ENCODE data around the gene S1PR3. TPM values are rescaled to one million over a fixed set of nuclear protein-coding genes. Genes with fewer than 3 reads are reported as not detected.

S1PR3 gene
- total RNA-seq, 2 donors from 2014 or later, result 90.5 to 208 TPM

DNA sequence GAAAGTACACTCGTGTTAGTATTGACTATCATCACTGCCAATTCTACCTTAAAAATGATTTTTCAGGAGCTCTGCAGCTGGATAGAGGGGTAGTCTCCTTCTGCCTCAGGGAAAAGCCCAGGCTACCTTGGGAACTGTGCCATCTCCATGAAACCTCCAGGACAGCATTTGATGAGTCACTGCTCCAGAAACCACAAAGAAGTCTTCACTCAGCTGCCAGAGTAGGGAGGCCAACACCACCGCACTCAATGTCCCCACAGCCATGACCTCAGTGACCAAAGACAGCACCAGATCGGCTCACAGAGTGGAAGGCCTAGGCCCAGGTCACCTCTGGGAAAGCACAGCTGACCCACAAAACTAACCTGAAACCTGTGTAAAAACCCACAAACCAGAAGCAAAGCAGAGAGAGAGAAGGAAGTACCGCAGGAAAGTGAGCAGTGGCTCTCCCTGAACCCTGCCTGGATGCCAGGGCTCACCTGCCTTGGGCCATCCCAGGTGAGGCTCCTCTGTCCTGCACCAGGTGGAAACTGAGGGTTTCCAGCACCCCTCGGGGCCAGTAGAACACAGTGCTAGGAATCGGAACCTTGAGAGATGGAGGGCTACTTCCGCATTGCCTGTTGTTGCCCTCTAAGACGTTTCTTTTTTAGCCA lies 30.0 kb downstream of the S1PR3 start:
- DNase-seq (ENCODE audit: low spot score), result no peak
- intact Hi-C loops (cut with DNase I), result loop anchor here in 1 of 2 donors (10.0 kb wide), 1 partner anchor 154 kb away; the partner anchor contains the start of gene SHC3

DNA sequence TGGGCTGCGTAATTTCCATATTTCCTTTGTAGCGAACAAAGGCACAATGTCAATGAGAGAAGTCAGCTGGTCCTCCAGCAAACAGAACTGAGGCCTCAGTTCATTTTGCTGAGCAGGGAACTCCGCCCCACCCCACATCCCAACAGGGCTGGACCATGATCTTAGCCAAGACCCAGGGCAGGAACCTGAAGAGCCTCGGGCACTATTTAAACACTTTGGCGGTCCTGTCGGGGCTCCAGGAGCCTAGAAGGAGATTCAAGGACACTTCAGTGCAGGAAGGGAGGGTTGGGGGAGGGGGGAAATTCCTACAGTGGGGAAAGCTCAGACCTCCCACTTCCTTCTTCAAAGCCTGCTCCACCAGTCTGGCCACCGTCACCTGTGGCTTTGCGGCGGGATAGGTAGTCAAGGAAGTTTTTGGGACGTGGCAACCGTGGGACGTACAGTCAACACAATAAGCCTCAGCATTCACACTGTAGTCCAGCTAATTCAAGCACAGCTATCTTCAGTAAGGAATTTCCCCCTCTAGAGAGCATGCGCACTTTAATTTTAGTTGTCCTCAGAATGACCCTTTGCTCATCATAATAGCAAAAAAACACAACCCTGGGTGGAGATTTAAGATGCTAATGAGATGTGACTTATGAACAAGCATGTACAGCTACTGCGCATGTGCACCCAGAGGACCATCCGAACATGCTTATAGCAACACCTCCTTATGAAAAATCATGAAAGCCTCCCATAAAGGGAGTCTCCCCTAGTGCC lies 30.9 kb downstream of the S1PR3 start:
- DNase-seq (ENCODE audit: low spot score), result no peak
- intact Hi-C loops (cut with DNase I), result loop anchor here in 1 of 2 donors (10.0 kb wide), 1 partner anchor 153 kb away; the partner anchor contains the start of gene SHC3

DNA sequence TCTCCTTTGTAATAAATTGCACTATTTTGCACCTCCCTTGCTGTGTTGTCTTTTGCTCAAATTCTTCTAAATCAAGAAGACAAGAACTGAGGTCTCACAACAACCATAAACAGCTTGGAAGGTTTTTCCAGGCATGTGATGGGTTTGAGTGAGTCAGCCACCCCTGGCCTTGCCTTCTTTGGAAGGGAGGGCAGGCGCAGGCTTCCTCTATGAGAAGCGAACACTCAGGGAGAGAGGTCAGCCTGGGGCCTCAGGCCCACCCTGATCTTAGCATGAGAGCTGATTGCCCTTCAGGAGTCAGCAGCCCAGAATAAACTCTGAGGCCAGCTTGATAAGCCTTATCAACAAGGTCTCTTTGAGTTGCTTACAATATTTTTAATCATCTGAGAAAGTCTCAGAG lies 31.6 kb downstream of the S1PR3 start:
- DNase-seq (ENCODE audit: low spot score), result no peak
- intact Hi-C loops (cut with DNase I), result loop anchor here in 1 of 2 donors (10.0 kb wide), 1 partner anchor 152 kb away; the partner anchor contains the start of gene SHC3

DNA sequence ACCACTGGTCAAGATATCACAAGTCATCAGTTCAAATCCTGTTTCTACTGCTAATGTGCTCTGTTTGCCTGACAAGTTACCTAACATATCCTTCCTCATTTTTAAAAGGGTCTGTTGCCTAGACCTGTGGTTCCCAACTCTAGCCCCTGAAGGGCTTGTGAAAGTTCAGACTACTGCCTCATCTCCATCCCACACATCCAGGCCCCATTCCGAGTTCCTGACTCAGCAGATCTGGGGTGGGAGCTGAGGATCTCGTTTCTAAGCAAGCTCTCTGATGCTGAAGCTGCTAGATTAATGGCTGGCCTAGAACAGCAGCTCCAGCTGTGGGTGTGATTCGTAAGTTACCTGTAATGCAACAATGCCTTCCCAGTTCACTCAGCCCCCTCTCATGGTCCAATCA lies 32.5 kb downstream of the S1PR3 start:
- intact Hi-C loops (cut with DNase I), result loop anchor here in 1 of 2 donors (10.0 kb wide), 1 partner anchor 151 kb away; the partner anchor contains the start of gene SHC3
- DNase-seq (ENCODE audit: low spot score), result no peak

DNA sequence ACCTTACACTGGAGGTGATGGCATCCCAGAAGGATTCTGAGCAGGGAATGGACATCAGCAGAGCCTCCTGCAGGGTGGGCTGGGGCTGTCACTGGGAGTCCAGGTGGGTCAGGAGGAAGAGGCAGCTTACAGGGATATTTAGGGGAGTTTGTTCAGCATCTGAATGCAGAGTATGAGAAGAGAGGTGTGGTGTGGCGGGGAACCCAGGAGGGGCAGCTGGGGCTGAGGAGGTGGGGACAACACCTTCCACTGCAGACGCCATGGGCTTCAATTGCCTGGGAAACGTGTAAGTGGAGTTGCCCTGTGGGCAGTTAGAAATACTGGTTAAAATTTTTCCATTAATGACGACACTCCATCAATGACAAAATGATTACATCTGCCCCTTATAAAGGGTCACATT lies 33.5 kb downstream of the S1PR3 start:
- DNase-seq (ENCODE audit: low spot score), result no peak
- intact Hi-C loops (cut with DNase I), result loop anchor here in 1 of 2 donors (10.0 kb wide), 1 partner anchor 150 kb away; the partner anchor contains the start of gene SHC3

- no peak for DNase-seq (ENCODE audit: low spot score)
Observed at GRCh38 chr9:89025553-89025952, 34.3 kb downstream of the S1PR3 start.

DNA sequence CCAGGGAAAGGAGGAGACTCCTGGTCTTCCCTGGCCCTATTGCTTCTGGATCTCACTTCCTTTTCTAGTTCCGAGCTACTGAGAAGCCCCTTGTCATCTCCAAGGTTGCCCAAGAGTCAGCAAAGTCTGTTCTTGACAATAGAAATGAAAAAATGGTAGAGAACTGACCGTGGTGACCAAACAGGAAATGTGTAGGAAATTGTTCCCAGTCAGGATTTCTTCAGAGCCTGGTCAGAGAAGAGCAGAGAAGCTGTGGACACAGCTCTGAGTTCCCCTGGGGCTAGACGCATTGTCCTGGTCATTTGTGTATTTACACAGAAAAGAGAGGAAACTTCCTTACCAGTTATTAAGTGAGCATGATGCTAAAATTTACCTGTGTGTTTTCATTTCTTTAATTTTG lies 35.6 kb downstream of the S1PR3 start:
- intact Hi-C loops (cut with DNase I), result loop anchor here in 1 of 2 donors (10.0 kb wide), 1 partner anchor 148 kb away; the partner anchor contains the start of gene SHC3
- DNase-seq (ENCODE audit: low spot score), result no peak

More at GRCh38 chr9:89025553-89025952, 34.3 kb downstream of the S1PR3 start:
- intact Hi-C loops (cut with DNase I), result loop anchor here in 1 of 2 donors (10.0 kb wide), 1 partner anchor 149 kb away; the partner anchor contains the start of gene SHC3

GRCh38 chr9:89029788-89030187 lies 38.5 kb downstream of the S1PR3 start:
- intact Hi-C loops (cut with DNase I), result loop anchor here in 1 of 2 donors (10.0 kb wide), 1 partner anchor 145 kb away; the partner anchor contains the start of gene SHC3
- DNase-seq (ENCODE audit: low spot score), result no peak

GRCh38 chr9:89032173-89032572 lies 40.9 kb downstream of the S1PR3 start:
- no peak for DNase-seq (ENCODE audit: low spot score)
- intact Hi-C loops (cut with DNase I), result no loop called here

GRCh38 chr9:89032661-89033060 lies 41.4 kb downstream of the S1PR3 start:
- no peak for DNase-seq (ENCODE audit: low spot score)
- intact Hi-C loops (cut with DNase I), result no loop called here

GRCh38 chr9:89036383-89036782 lies 45.1 kb downstream of the S1PR3 start:
- no peak for DNase-seq (ENCODE audit: low spot score)
- intact Hi-C loops (cut with DNase I), result no loop called here

- no peak for DNase-seq (ENCODE audit: low spot score)
- intact Hi-C loops (cut with DNase I), result no loop called here
Observed at GRCh38 chr9:89036891-89037290, 45.6 kb downstream of the S1PR3 start.

GRCh38 chr9:89037346-89037745 lies 46.1 kb downstream of the S1PR3 start:
- intact Hi-C loops (cut with DNase I), result no loop called here
- DNase-seq (ENCODE audit: low spot score), result no peak

- intact Hi-C loops (cut with DNase I), result no loop called here
Observed at GRCh38 chr9:89037891-89038290, 46.6 kb downstream of the S1PR3 start.

GRCh38 chr9:89038382-89039103 lies 47.3 kb downstream of the S1PR3 start:
- DNase-seq (ENCODE audit: low spot score), result no peak
- intact Hi-C loops (cut with DNase I), result no loop called here

More at GRCh38 chr9:89037891-89038290, 46.6 kb downstream of the S1PR3 start:
- DNase-seq (ENCODE audit: low spot score), result no peak

GRCh38 chr9:89039104-89039465 lies 47.8 kb downstream of the S1PR3 start:
- intact Hi-C loops (cut with DNase I), result no loop called here
- DNase-seq (ENCODE audit: low spot score), result no peak

- intact Hi-C loops (cut with DNase I), result no loop called here
Observed at GRCh38 chr9:89039664-89040063, 48.4 kb downstream of the S1PR3 start.

GRCh38 chr9:89042984-89043383 lies 51.7 kb downstream of the S1PR3 start:
- intact Hi-C loops (cut with DNase I), result no loop called here
- no peak for DNase-seq (ENCODE audit: low spot score)

More at GRCh38 chr9:89039664-89040063, 48.4 kb downstream of the S1PR3 start:
- no peak for DNase-seq (ENCODE audit: low spot score)

GRCh38 chr9:89044104-89044503 lies 52.8 kb downstream of the S1PR3 start:
- intact Hi-C loops (cut with DNase I), result no loop called here
- DNase-seq (ENCODE audit: low spot score), result no peak

GRCh38 chr9:89044881-89045280 lies 53.6 kb downstream of the S1PR3 start:
- DNase-seq (ENCODE audit: low spot score), result no peak

More at GRCh38 chr9:89044881-89045280, 53.6 kb downstream of the S1PR3 start:
- intact Hi-C loops (cut with DNase I), result no loop called here

Data from posterior vena cava (tissue), 2 donors.